Thyroid gland (tissue), 4 donors: Measurements from ENCODE around the gene NMRAL1.

ENCODE experiments used
- POLR2A ChIP-seq, 2 donors: fragments of 450-650 bp; IDR thresholded peaks; one replicate each; pipeline ENCODE4 v1.6.1; 2017; ENCODE audit warnings: antibody characterized with exemption in 2 of 2, mild to moderate bottlenecking in 2 of 2, moderate library complexity in 1 of 2
- TF ChIP-seq, protein P1 (sequence below), 6 experiments: fragments of 200-600 bp in 3 of 6; fragments of 450-650 bp in 3 of 6; sonication (generic) in 3 of 6; IDR thresholded peaks; one replicate each; pipeline ENCODE4 v1.5.1; 2016 to 2019; ENCODE audit warnings: antibody characterized with exemption in 6 of 6, mild to moderate bottlenecking in 2 of 6, inconsistent platforms in 1 of 6, moderate library complexity in 1 of 6

DNA sequence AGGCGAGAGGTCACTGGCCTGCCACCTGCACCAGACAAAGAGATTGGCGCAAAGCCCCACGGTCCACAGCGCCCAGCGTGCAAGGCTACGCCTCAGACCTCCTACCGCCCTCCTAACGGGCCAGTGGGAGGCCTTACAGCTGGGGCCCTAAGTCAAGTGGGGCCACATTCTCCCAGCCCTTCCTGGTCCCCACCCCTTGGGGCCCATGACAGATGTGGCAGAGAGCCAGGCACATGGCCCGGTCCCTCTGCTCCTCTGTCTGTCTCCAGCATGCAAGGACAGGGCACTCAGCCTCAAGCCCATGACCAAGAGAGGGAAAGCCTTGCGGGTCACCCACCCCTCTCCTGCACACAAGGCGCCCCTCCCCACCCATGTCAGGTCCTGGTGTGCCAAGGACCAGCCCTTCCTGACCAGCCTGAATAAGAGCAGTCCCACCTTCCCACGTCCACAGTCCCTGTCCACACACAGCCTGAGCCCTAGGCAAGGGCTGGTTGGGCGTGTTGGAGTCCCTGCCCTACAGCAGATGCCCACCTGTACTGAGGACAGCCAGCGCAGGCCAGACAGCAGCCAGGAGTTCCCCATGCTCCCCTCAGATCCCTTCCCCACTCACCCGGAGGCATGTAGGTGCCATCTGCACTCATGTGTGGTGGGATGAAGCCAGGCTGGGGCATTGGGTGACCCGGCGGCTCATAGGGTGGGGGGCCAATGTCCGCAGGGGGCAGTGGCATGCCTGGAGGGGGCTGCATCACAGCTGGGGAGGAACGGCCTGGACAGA is 38.8 kb upstream of the NMRAL1 start:
- TF ChIP-seq POLR2A (IDR thresholded peaks at IDR 0.05): no peak
- TF ChIP-seq, protein P1, sequence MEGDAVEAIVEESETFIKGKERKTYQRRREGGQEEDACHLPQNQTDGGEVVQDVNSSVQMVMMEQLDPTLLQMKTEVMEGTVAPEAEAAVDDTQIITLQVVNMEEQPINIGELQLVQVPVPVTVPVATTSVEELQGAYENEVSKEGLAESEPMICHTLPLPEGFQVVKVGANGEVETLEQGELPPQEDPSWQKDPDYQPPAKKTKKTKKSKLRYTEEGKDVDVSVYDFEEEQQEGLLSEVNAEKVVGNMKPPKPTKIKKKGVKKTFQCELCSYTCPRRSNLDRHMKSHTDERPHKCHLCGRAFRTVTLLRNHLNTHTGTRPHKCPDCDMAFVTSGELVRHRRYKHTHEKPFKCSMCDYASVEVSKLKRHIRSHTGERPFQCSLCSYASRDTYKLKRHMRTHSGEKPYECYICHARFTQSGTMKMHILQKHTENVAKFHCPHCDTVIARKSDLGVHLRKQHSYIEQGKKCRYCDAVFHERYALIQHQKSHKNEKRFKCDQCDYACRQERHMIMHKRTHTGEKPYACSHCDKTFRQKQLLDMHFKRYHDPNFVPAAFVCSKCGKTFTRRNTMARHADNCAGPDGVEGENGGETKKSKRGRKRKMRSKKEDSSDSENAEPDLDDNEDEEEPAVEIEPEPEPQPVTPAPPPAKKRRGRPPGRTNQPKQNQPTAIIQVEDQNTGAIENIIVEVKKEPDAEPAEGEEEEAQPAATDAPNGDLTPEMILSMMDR (IDR thresholded peaks at IDR 0.05): no peak
